GM23338 (cell line): ENCODE data around the gene LMNTD2. TPM values are rescaled to one million over a fixed set of nuclear protein-coding genes. Genes with fewer than 3 reads are reported as not detected.

Experiments
- ATAC-seq: fragments of 200-7000 bp; cut with Tn5 transposase; 3 replicates; pipeline ENCODE4 v1.9.1; 2020
- DNase-seq: peaks from one replicate; pipeline ENCODE4 v3.0.0-alpha.2; 2015; ENCODE audit warnings: low spot score
- H2AFZ ChIP-seq: fragments of 200-600 bp; sonication (generic); 2 replicates; pipeline ENCODE4 v1.8.0; 2016; ENCODE audit warnings: antibody characterized with exemption, mild to moderate bottlenecking, moderate library complexity
- H3F3A ChIP-seq: fragments of 200-600 bp; sonication (generic); replicated peaks from 2 replicates; pipeline ENCODE4 v1.8.0; 2017; ENCODE audit warnings: antibody characterized with exemption, mixed run types, low read depth
- H3K27ac ChIP-seq: fragments of 200-600 bp; sonication (generic); 2 replicates; pipeline ENCODE4 v1.6.1; 2016; ENCODE audit warnings: low read depth
- H3K27me3 ChIP-seq: fragments of 200-600 bp; sonication (generic); 2 replicates; pipeline ENCODE4 v1.8.0; 2016; ENCODE audit warnings: mild to moderate bottlenecking, mixed run types, moderate library complexity; ENCODE audit not compliant: insufficient read depth
- H3K36me3 ChIP-seq: fragments of 200-600 bp; sonication (generic); 2 replicates; pipeline ENCODE4 v1.8.0; 2016; ENCODE audit warnings: mild to moderate bottlenecking; ENCODE audit not compliant: insufficient read depth
- H3K4me1 ChIP-seq: fragments of 200-600 bp; sonication (generic); 2 replicates; pipeline ENCODE4 v1.8.0; 2016; ENCODE audit warnings: mild to moderate bottlenecking, moderate library complexity; ENCODE audit not compliant: insufficient read depth
- H3K4me2 ChIP-seq: fragments of 200-600 bp; sonication (generic); 2 replicates; pipeline ENCODE4 v1.7.1; 2017; ENCODE audit warnings: mixed run types
- H3K4me3 ChIP-seq: fragments of 200-600 bp; sonication (generic); 2 replicates; pipeline ENCODE4 v1.6.1; 2016; ENCODE audit warnings: mixed run types
- H3K79me2 ChIP-seq: fragments of 200-600 bp; sonication (generic); replicated peaks from 2 replicates; pipeline ENCODE4 v1.8.0; 2017; ENCODE audit warnings: mild to moderate bottlenecking; ENCODE audit not compliant: insufficient read depth
- H3K9me2 ChIP-seq: fragments of 200-600 bp; sonication (generic); 2 replicates; pipeline ENCODE4 v1.8.0; 2017; ENCODE audit not compliant: insufficient read depth
- H4K20me1 ChIP-seq: fragments of 200-600 bp; sonication (generic); replicated peaks from 2 replicates; pipeline ENCODE4 v1.8.0; 2017; ENCODE audit warnings: mild to moderate bottlenecking; ENCODE audit not compliant: insufficient read depth
- H3K27ac Mint-ChIP-seq: 2 replicates; pipeline ENCODE4 v1.8.0; 2020; ENCODE audit warnings: inconsistent platforms, mild to moderate bottlenecking, moderate library complexity, mixed read lengths
- H3K27me3 Mint-ChIP-seq: 3 replicates; pipeline ENCODE4 v1.8.0; 2022; ENCODE audit warnings: low read depth, mild to moderate bottlenecking, moderate library complexity, mixed read lengths, inconsistent platforms; ENCODE audit not compliant: insufficient read depth, poor library complexity
- H3K36me3 Mint-ChIP-seq: 3 replicates; pipeline ENCODE4 v1.8.0; 2021; ENCODE audit warnings: low read depth, mild to moderate bottlenecking, inconsistent platforms, moderate library complexity, mixed read lengths
- H3K4me1 Mint-ChIP-seq: 3 replicates; pipeline ENCODE4 v1.8.0; 2020; ENCODE audit warnings: mild to moderate bottlenecking, inconsistent platforms, mixed read lengths
- H3K4me3 Mint-ChIP-seq: 3 replicates; pipeline ENCODE4 v1.8.0; 2021; ENCODE audit warnings: moderate library complexity, mild to moderate bottlenecking, inconsistent platforms, mixed read lengths
- H3K9me3 Mint-ChIP-seq: 3 replicates; pipeline ENCODE4 v1.8.0; 2020; ENCODE audit warnings: moderate library complexity, mild to moderate bottlenecking, inconsistent platforms, mixed read lengths
- ETS1 ChIP-seq: IDR thresholded peaks from 2 replicates; pipeline ENCODE4 v1.6.1; 2016; ENCODE audit warnings: antibody characterized with exemption
- NANOG ChIP-seq: IDR thresholded peaks from 2 replicates; pipeline ENCODE4 v1.6.1; 2016; ENCODE audit warnings: antibody characterized with exemption, borderline replicate concordance
- REST ChIP-seq: IDR thresholded peaks from one replicate; pipeline ENCODE4 v1.6.1; 2018; ENCODE audit warnings: antibody characterized with exemption; ENCODE audit not compliant: unreplicated experiment
- STAT1 ChIP-seq: IDR thresholded peaks from one replicate; pipeline ENCODE4 v1.6.1; 2016; ENCODE audit warnings: antibody characterized with exemption; ENCODE audit not compliant: unreplicated experiment
- ZNF114 ChIP-seq: fragments of 250-450 bp; sonication (Bioruptor Pico); IDR thresholded peaks from 2 replicates; pipeline ENCODE4 v1.5.0; 2020; ENCODE audit warnings: mild to moderate bottlenecking, moderate library complexity
- ZNF462 ChIP-seq: fragments of 250-450 bp; sonication (Bioruptor Pico); IDR thresholded peaks from 2 replicates; pipeline ENCODE4 v1.5.0; 2020; ENCODE audit warnings: mild to moderate bottlenecking, moderate library complexity
- polyA plus RNA-seq: library from polyadenylated mRNA; unstranded; fragments of >200 nt; fragmentation: Nextera tagmentation; extraction: Ambion mirVana; gene quantifications from 2 replicates; pipeline ENCODE4 v1.2.1, GENCODE V29; 2016
- total RNA-seq: library from RNA; depleted of rRNA; stranded (reverse); fragments of >200 nt; shearing (Covaris generic); gene quantifications from 2 replicates; pipeline ENCODE4 v1.2.3, GENCODE V29; 2014

The LMNTD2 gene
- total and polyA plus RNA-seq, 2 experiments from 2014 or later, result 1.3 to 2.1 TPM

- Histone ChIP-seq H4K20me1 (peaks cover 12% of the 10 kb centered on the region), H2AFZ (no peak overlapping the region), H3K4me1 (peaks cover 13% of the 10 kb centered on the region), H3K4me3 (no peak overlapping the region), H3K4me2 (no peak overlapping the region), H3K27me3 (no peaks in the 10 kb centered on the region), H3F3A (peaks cover 8% of the 10 kb centered on the region), H3K36me3 (no peaks in the 10 kb centered on the region), H3K79me2 (0 out of 2 replicates have a peak, but pooled peaks cover 7% of the 10 kb centered on the region), H3K9me2 (no peaks in the 10 kb centered on the region), H3K27ac (no peak overlapping the region)
- Mint-ChIP-seq H3K36me3 (no peaks in the 10 kb centered on the region; the same call in 2 of the 3 replicates), H3K4me1 (peaks cover 9% of the 10 kb centered on the region), H3K4me3 (no peak overlapping the region), H3K27ac (no peak overlapping the region), H3K9me3 (no peaks in the 10 kb centered on the region; the same call in 2 of the 3 replicates), H3K27me3 (peaks cover 19% of the 10 kb centered on the region)
- ATAC-seq (no peak), DNase-seq (no peak)
- TF ChIP-seq STAT1 (no peak), ETS1 (no peak), ZNF114 (no peak), ZNF462 (CRISPR knock-in tag) (no peak), REST (no peak), NANOG (no peak)
Measured at GRCh38 chr11:563066-563811, 2.7 kb upstream of the LMNTD2 start.
